KBM-7 (cell line): ENCODE results near the gene HIVEP2.

ENCODE experiments used
- DNase-seq: peaks from one replicate; pipeline ENCODE4 v3.0.0-alpha.2; 2015
- in situ Hi-C: fragments of 300-500 bp; cut with MboI; formaldehyde crosslinking; loops from 2 replicates; pipeline ENCODE4 v1.14.3; 2020; ENCODE audit warnings: low sequenced_read_pairs, low pct_unique_long_range_greater_than_20kb, mixed read lengths

HIVEP2 gene

DNA sequence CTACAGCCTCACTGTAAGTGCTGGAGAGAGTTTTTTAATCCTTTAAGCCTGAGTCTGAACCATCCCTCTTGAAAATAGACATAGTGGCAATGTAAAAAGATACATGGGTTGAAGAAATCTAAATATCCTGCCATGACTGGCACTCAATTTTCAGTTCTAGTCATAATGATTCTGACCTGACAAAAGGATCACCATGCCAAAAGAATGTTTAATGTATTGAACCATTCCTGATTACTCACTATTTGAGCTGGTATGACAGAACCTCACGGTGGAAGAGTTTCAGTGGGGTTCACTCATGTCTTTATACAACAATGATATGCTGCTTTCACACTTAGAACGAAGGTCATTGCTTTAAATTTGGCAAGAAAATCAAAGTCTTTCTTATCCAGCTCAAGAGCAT is 93.4 kb downstream of the HIVEP2 start:
- no peak for DNase-seq
- in situ Hi-C loops: no loop called here

GRCh38 chr6:142850679-142851423 is 94.1 kb downstream of the HIVEP2 start:
- DNase-seq: no peak
- in situ Hi-C loops: no loop called here

GRCh38 chr6:142848976-142849375 is 96.0 kb downstream of the HIVEP2 start:
- no peak for DNase-seq
- in situ Hi-C loops: no loop called here

- in situ Hi-C loops: no loop called here
- no peak for DNase-seq
Measured at GRCh38 chr6:142848156-142848555, 96.8 kb downstream of the HIVEP2 start.

- in situ Hi-C loops: no loop called here
- DNase-seq: no peak
Measured at GRCh38 chr6:142846883-142847287, 98.1 kb downstream of the HIVEP2 start.

DNA sequence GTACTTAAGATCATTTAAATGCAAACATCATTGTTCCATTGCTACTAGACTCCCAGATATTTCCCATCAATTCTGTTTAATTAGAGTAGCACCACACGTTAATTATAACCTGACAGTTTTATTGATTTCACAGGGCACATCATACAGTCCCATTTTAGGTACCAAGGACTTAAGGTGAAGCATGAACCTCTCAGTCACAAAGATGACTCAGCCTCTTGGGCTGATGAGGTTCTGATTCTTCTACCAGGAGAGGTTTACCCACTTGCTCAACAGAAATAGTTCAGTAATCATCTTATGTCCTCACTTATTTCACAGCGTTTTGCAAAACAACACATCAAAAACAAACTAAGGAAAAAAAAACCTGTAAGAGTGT is 98.5 kb downstream of the HIVEP2 start:
- DNase-seq: no peak
- in situ Hi-C loops: no loop called here

- peak; percentile 31 for DNase-seq
- in situ Hi-C loops: no loop called here
Measured at GRCh38 chr6:142845624-142846458, 99.1 kb downstream of the HIVEP2 start.

GRCh38 chr6:142845143-142845571 is 99.8 kb downstream of the HIVEP2 start:
- DNase-seq: no peak
- in situ Hi-C loops: no loop called here

DNA sequence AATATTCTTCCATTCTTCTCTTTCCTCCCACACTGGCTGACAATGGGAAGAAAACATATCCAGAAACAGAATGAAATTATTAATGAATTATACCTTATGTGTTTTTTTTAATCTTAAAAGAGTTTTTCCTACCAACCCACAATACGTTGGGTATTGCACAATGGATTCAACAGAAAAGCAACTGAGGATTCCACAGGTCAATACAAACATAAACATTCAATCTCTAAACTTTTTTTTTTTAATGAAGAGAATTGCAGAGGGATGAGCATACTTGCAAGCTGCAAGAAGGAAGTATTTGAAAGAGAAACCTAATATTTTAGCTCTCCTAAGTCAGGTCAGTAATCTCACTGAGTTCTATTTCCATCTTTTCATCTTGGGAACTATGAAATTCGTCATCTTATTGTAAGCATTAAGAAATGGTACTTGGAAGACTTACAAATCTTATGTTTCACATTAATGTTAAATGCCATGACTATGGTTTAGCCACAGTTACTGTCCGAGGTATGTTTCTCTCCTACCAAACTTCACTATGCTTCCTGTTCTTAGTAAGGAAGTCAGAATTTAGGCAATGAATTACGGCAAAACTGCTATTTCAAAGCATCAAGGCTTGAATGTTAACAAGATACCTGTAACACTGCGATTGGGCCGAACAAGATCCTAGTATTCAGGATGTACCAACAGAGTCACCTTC is 100.8 kb downstream of the HIVEP2 start:
- in situ Hi-C loops: no loop called here
- no peak for DNase-seq

DNA sequence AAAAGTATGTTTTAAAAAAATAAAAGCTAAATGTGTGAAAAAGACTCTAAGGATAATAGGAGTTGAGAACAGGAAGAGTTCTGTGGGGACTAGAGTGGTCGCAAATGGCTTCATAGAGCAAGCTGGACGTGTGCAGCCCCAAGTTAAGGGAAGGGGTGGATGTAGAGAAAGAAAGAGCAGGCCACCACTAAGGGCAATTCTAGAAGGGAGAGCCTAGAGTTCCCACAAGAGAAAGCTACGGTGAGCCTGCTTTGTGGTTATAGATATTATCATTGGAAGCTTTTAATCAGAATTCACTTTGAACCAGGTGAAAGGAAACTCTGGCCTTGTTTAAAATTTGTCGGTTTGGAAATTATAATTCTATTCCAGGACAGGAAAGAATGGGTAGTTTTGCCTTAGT is 101.6 kb downstream of the HIVEP2 start:
- DNase-seq: no peak
- in situ Hi-C loops: no loop called here

DNA sequence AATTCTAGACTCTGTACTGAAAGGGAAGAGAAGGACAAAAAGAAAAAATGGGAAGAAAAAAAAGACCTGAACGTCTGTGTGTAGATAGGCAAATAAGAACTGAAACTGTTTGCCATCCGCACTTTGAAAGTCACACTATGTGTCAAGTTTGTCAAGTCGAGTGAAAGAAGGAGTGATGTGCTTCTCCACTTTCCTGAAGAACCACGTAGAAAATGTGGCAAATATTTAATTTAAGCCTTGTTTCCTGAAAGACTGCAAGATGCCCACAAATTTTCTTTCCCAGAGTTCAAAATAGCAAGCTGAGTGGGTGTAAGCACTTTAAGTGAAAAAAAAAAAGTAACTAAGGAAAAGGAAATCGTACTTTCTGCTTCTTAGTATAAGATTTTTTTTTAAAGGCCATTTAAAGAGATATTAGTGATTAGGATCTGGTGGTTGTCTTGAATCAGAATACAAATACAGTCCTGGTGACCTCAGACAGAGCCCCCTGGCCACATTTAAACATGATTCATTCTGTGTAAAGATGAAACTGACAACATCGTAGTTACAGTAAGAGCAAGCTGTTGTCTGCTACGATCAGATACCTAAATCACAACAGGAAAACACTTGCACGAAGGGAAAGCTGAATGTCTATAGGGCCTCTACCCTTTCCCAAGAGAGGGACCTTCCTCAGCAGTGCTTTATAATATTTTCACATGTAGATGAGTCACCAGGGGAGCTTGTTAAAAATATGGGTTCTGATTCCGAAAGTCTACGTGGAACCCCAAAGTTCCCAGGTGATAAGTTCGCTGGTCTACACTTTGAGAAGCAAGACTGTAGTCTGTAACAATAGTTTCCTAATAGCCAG is 102.3 kb downstream of the HIVEP2 start:
- in situ Hi-C loops: no loop called here
- no peak for DNase-seq

DNA sequence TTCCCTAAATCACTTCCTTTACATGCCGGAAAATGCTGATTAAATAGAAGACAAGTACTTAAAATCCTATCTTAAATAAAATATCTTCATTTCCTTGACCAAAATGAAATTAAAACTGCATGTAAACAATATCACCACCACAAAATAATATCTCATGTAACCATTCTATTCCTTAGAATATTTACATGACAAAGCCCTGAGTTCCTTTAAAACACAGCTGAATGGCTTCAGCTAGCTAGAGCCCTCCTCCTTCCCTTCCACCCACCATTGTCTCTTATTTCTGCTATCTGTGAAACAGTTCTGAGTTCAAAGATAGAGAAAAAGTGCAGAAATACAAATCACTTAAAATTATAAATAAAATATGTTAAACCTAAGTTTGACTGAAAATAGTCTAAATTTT is 103.1 kb downstream of the HIVEP2 start:
- no peak for DNase-seq
- in situ Hi-C loops: no loop called here

- in situ Hi-C loops: no loop called here
- no peak for DNase-seq
Measured at GRCh38 chr6:142839686-142840040, 105.3 kb downstream of the HIVEP2 start.

- in situ Hi-C loops: no loop called here
- no peak for DNase-seq
Measured at GRCh38 chr6:142838821-142839685, 105.9 kb downstream of the HIVEP2 start.

GRCh38 chr6:142835787-142836535 is 109.0 kb downstream of the HIVEP2 start:
- in situ Hi-C loops: no loop called here

DNA sequence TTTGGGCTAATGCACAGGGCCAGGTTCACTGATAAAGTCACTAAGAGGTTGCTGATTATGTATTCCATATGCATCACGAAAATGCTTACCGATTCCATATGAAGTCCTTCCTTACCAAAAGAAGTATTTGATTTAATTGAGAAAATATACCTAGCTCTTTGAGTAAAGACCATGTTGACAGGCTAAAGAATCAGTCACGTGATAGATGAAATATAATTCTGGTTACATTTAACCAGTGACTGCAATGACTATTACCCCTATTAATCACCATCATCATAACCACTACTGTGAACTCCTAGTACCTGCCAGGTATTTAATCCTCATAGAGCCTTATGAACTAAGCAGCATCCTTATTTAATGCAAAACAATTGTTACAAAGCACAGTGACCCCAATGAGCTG is 110.1 kb downstream of the HIVEP2 start:
- no peak for DNase-seq
- in situ Hi-C loops: no loop called here

More at GRCh38 chr6:142835787-142836535, 109.0 kb downstream of the HIVEP2 start:
- no peak for DNase-seq

- DNase-seq: no peak
Measured at GRCh38 chr6:142833798-142834197, 111.2 kb downstream of the HIVEP2 start.

GRCh38 chr6:142833054-142833453 is 111.9 kb downstream of the HIVEP2 start:
- in situ Hi-C loops: no loop called here
- DNase-seq: no peak

More at GRCh38 chr6:142833798-142834197, 111.2 kb downstream of the HIVEP2 start:
- in situ Hi-C loops: no loop called here
